Retinal pigment epithelial cell (primary cell): ENCODE measurements around the gene CHST15.

Source experiments
- DNase-seq: peaks from one replicate; pipeline ENCODE4 v3.0.0-alpha.2; 2010; ENCODE audit warnings: low read depth
- H3K4me3 ChIP-seq: 2 replicates; pipeline ENCODE4 v1.5.1; 2011; ENCODE audit warnings: mild to moderate bottlenecking, low read length, control low read depth, moderate library complexity
- TF ChIP-seq, protein P1 (sequence below): conservative IDR thresholded peaks from 2 replicates; pipeline ENCODE4 v1.5.1; 2011; ENCODE audit warnings: low read depth, low read length, control low read depth, inconsistent platforms

The CHST15 gene

DNA sequence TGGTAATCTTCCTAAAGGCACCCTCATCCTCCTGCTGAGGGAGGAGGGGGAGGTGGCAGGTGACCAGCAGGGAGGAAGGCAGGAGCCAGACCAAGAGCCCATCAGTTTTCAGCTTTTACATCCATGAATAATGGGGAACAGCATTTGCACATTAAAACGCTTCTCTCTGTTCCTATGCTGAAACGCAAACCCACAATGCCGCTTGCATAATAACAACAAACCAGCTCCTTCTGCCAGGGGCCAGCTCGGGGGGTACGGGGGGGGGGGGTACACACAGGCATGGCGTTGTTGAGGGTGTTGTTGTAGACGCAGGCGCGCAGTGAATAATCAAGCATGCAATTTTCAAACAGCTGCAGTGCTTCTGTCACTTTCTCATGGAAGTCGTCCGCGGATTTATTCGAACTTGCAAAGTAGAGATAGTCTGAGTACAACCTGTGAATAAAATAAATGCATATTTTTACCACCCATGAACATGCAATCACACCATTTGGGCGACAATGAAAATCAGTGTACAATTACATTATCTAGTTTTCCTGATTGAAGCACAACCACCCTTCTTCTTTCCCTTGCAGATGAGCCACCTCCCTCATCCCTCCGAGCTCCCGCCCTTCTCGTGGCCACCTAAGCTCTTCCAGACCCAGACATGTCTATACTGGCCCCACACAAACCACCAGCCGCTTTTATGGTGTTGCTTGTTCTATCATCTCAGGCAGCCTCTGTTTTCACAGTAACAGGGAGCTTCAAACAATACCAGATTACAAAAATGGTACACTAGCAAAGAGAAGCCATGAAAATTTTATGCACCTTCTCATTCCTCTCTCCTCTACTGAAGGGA, 72.2 kb downstream of the CHST15 start:
- no peak overlapping the region for H3K4me3 ChIP-seq

DNA sequence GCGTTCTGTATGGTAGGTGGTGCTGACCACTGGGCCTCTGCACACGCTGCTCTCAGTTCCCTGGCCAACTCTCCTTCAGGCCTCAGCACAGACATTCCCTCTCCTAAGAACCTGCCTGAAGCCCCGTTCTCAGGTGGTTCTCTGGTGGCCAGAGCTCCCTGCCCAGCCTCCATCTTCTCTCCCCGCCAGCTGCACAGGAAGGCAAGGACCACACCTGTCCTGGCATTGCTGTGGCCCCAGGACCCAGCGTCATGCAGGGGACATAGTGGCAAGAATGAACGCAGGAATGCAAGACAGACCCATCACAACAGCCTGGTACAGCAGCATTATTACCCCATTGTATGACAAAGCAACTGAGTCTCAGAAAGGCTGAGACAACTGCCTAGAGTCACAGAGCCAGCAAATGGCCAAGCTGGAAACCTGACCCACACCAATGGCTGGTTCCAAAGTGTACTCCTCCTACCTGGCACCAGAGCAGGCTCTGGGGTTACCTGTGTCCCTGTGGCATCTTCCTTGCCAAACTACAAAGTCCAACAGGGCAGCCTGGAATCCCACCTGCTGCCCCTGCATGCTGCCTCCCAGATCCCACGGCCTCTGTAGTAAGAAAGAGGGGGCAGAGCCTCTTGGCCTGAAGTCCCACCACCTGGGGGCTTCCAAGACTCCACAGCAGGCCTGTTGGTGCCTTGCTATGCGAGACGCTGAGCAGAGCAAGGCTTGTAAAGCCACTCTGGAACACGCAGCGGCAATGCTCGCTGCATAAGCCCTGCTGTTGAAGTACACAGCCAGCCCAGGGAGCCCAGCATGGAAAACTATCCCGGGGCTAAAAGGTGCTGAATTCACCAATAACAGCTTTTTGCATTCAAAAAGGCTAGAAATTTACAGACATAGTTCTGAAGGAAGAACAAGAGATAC, 73.3 kb downstream of the CHST15 start:
- H3K4me3 ChIP-seq: no peak overlapping the region
- TF ChIP-seq, protein P1, sequence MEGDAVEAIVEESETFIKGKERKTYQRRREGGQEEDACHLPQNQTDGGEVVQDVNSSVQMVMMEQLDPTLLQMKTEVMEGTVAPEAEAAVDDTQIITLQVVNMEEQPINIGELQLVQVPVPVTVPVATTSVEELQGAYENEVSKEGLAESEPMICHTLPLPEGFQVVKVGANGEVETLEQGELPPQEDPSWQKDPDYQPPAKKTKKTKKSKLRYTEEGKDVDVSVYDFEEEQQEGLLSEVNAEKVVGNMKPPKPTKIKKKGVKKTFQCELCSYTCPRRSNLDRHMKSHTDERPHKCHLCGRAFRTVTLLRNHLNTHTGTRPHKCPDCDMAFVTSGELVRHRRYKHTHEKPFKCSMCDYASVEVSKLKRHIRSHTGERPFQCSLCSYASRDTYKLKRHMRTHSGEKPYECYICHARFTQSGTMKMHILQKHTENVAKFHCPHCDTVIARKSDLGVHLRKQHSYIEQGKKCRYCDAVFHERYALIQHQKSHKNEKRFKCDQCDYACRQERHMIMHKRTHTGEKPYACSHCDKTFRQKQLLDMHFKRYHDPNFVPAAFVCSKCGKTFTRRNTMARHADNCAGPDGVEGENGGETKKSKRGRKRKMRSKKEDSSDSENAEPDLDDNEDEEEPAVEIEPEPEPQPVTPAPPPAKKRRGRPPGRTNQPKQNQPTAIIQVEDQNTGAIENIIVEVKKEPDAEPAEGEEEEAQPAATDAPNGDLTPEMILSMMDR: no peak
- no peak for DNase-seq

More for the DNA sequence above, 72.2 kb downstream of the CHST15 start:
- TF ChIP-seq, protein P1: no peak
- DNase-seq: no peak

DNA sequence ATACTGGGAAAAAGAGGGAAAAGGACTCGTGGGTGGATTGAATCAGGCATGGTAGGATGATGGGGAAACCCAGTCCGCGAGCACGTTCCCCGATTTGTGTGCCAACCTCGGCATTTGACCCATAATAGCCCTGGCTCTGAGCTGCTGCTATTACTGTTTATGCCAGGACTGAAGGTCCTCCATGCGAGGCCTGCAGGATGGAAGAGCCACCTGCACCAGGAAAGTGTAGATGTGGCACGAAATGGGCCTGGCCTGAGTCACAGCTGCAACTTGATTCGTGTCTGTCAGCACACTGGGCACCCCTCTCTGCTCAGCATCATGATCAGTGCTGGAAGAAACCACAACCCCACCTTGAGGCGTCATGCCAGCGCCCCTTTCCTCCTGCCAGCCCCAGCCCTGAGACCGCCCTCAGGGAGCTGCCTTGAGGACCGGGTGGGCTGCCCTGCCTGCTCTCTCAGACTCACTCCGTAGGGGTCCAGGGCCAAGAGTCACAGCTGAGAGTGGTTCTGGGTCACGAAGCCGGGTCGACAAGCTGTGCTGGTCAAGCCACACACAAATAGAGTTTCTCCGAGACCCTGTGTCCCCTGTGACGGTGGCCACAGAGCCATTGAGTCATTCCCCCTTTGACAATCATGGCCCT, 74.4 kb downstream of the CHST15 start:
- TF ChIP-seq, protein P1: no peak
- no peak overlapping the region for H3K4me3 ChIP-seq
- DNase-seq: no peak

DNA sequence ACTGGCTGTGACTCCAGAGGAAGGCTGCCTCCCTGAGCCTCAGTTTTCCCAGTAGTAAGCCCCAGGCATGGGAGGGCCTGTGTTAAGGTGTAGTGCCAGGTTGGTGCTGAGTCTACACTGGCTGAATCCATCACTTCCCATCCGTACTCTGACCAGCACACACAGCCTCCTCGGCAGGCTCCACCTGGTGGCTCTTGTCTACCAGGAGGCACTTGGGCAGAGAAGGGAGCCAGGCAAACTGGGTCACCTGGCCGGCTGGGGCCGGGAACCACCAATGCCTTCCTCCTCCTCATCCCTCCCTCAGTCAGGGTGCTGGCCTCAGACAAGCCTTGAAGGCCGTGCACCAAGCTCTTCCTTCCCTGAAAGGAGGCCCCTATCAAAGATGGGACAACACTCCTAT, 75.7 kb downstream of the CHST15 start:
- H3K4me3 ChIP-seq: no peak overlapping the region
- DNase-seq: no peak
- TF ChIP-seq, protein P1: no peak

DNA sequence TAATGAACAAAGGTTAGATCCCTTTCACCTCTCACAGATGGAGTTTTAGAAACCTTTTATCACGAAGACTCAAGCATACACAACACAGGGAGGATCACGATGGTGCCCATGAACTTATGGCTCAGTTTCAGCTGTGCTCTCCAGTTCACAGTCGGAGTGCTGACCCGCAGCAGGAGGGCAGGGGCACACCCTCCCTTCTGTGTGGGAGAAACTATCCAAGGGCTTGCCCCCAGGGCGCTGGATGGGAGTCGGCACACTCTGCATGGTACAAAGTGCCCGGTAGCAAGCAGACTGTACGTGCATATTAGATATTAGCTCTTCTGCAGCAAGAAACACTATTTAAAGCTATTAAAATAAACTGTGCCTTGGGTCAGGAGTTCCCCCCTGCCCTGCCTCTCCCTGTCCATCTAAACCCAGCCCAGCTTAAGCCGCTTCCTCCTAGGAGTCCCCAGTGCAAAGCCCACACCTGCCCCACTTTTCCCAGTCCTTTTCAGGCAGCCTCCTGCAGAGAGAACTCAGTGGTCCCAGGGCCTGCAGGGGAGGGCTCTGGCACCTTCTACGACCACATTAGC, 76.5 kb downstream of the CHST15 start:
- no peak overlapping the region for H3K4me3 ChIP-seq
- no peak for DNase-seq
- TF ChIP-seq, protein P1: no peak

DNA sequence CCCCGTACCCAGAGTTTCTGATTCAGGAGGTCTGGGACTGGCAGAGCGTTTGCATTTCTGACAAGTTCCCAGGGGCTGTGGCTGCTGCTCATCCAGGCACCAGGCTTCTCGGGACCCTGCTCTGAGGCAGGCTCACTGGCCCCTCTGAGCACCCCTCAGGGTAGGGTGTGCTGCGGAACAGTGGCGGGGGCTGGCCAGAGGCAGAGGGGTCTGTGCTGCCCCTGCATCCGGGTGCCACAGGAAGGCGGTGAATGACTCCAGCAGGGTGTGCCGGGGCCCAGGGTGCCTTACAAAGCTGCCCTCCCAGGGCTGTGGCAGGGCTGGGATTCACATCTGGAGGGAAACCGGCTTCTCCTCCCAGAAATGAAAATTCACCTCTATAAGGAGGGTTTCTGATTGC, 77.4 kb downstream of the CHST15 start:
- DNase-seq: no peak
- TF ChIP-seq, protein P1: no peak

More for the DNA sequence above, 77.4 kb downstream of the CHST15 start:
- H3K4me3 ChIP-seq: no peak overlapping the region
